Airway epithelial cell (primary cell): ENCODE data around the gene OR4K15. TPM values are rescaled to one million over a fixed set of nuclear protein-coding genes. Genes with fewer than 3 reads are reported as not detected.

ENCODE experiments used
- total RNA-seq: library from RNA; depleted of rRNA; stranded (reverse); fragments of >200 nt; gene quantifications from 2 replicates; pipeline ENCODE4 v1.2.3, GENCODE V29; 2015

OR4K15 gene, protein sequence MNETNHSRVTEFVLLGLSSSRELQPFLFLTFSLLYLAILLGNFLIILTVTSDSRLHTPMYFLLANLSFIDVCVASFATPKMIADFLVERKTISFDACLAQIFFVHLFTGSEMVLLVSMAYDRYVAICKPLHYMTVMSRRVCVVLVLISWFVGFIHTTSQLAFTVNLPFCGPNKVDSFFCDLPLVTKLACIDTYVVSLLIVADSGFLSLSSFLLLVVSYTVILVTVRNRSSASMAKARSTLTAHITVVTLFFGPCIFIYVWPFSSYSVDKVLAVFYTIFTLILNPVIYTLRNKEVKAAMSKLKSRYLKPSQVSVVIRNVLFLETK
- total RNA-seq, result not detected in 2 replicates

GRCh38 chr14:19975291-19975690, at the start of gene OR4K15:
TSS of gene OR4K15 (plus strand) at chr14:19975591. CDS start at chr14:19975591, 0 bp downstream.

DNA sequence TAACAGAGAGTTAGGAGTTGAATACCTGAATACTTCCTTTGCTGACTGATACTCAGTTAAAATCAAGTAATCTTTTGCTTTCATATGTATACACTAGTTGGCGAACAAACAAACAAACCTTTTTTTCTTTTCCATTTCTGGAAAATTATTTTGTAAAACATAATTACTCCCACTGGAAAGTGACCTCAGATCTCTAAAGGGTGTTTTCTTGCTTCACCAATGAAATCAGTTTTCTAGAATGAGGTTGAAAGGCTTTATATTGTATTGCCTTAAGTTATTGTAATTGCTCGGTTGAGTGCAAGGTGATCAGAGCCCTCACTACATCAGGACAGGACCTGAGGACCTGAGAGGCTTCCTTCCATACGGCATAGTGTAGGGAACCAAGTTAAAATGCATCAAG, 44.8 kb upstream of the OR4K15 start, which contains the start of gene OR4K1:
Gene OR4K1, plus strand, starts transcription at position 301 of the 400 bp plus-strand sequence. CDS start 4,750 bp downstream, outside the sequence.

DNA sequence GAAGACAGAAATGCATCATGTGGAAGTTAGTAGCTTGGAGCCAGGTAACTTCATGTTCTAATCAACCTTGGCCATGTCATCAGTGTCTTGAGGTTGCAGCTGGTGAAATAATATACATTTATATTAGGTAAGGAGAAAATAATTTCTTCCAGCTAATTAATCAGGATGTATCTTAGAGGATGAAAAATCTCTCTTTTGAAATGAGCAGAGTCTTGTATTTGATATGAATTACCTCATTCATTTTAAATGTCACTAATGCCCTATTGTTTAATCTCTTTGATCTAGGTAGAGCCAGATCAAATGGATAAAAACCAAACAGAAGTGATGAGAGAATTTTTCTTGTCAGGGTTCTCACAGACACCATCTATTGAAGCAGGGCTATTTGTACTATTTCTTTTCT, 26.5 kb downstream of the OR4K15 start, which contains the start of gene OR4Q2:
Gene OR4Q2, plus strand, starts transcription at position 301 of the 400 bp plus-strand sequence.

GRCh38 chr14:20019257-20019865, 44.0 kb downstream of the OR4K15 start, which contains the start of gene OR4K14:
TSS of gene OR4K14 (minus strand) at chr14:20019307. CDS start at chr14:20015193, 4,114 bp downstream.

Other genes with a start within 250 kb of the OR4K15 start
- gene OR4Q3, start 232.0 kb upstream of the OR4K15 start, total RNA-seq, result not detected in 2 replicates
- not detected in 2 replicates for gene OR4M1, start 202.1 kb upstream of the OR4K15 start, total RNA-seq
- not detected in 2 replicates for gene OR4N2, start 171.8 kb upstream of the OR4K15 start, total RNA-seq
- not detected in 2 replicates for gene OR4K2, start 100.4 kb upstream of the OR4K15 start, total RNA-seq
- not detected in 2 replicates for gene OR4K5, start 55.0 kb upstream of the OR4K15 start, total RNA-seq
- not detected in 2 replicates for gene OR4K1, start 44.7 kb upstream of the OR4K15 start, total RNA-seq
- not detected in 2 replicates for gene OR4Q2, start 26.6 kb downstream of the OR4K15 start, total RNA-seq
- gene OR4K14, start 43.7 kb downstream of the OR4K15 start, total RNA-seq, result not detected in 2 replicates
- not detected in 2 replicates for gene OR4K13, start 60.4 kb downstream of the OR4K15 start, total RNA-seq
- not detected in 2 replicates for gene OR4L1, start 84.5 kb downstream of the OR4K15 start, total RNA-seq
- gene OR4K17, start 135.1 kb downstream of the OR4K15 start, total RNA-seq, result not detected in 2 replicates
- not detected in 2 replicates for gene OR4N5, start 163.2 kb downstream of the OR4K15 start, total RNA-seq
- gene OR11G2, start 215.3 kb downstream of the OR4K15 start, total RNA-seq, result not detected in 2 replicates
- gene OR11H6, start 248.1 kb downstream of the OR4K15 start, total RNA-seq, result not detected in 2 replicates